Keratinocyte (primary cell): ENCODE data around the gene LAPTM5. TPM values are rescaled to one million over a fixed set of nuclear protein-coding genes. Genes with fewer than 3 reads are reported as not detected.

Source experiments
- DNase-seq: peaks from one replicate; pipeline ENCODE4 v3.0.0-alpha.2; 2011; ENCODE audit warnings: low read depth, missing footprints, low spot score
- FAIRE-seq: peaks from 2 replicates; lab custom pipeline; 2011; peaks lifted over from hg19 to GRCh38; lab: Jason Lieb, UNC
- H2AFZ ChIP-seq: 2 replicates; pipeline ENCODE4 v1.6.0; 2012; ENCODE audit warnings: low read length, control low read depth, inconsistent platforms; ENCODE audit not compliant: control insufficient read depth
- H3K27ac ChIP-seq: 2 replicates; pipeline ENCODE4 v1.5.1; 2011; ENCODE audit warnings: low read length; ENCODE audit not compliant: control insufficient read depth, insufficient read depth
- H3K27me3 ChIP-seq: 3 replicates; pipeline ENCODE4 v1.6.0; 2011; ENCODE audit warnings: low read length; ENCODE audit not compliant: control insufficient read depth, insufficient read depth; ENCODE audit errors: extremely low read depth
- H3K36me3 ChIP-seq, 2 experiments: 2 replicates in 1 of 2; 3 replicates in 1 of 2; pipeline ENCODE4 v1.5.1; 2011; ENCODE audit warnings: low read length in 2 of 2, mild to moderate bottlenecking in 1 of 2; ENCODE audit not compliant: control insufficient read depth in 2 of 2, insufficient read depth in 2 of 2; ENCODE audit errors: extremely low read depth in 1 of 2
- H3K4me1 ChIP-seq: 3 replicates; pipeline ENCODE4 v1.5.1; 2011; ENCODE audit warnings: low read length; ENCODE audit not compliant: control insufficient read depth, insufficient read depth; ENCODE audit errors: extremely low read depth
- H3K4me2 ChIP-seq: 3 replicates; pipeline ENCODE4 v1.6.0; 2011; ENCODE audit warnings: low read depth, low read length; ENCODE audit not compliant: control insufficient read depth, insufficient read depth; ENCODE audit errors: extremely low read depth
- H3K4me3 ChIP-seq, 3 experiments: fragments of 200-600 bp in 1 of 3; sonication (generic) in 1 of 3; 2 replicates in 2 of 3; 3 replicates in 1 of 3; pipeline ENCODE4 v1.5.1; 2011 to 2016; ENCODE audit warnings: low read length in 3 of 3, mild to moderate bottlenecking in 3 of 3, control low read depth in 2 of 3, inconsistent platforms in 1 of 3, low read depth in 1 of 3, mixed read lengths in 1 of 3, mixed run types in 1 of 3, moderate library complexity in 1 of 3; ENCODE audit not compliant: control insufficient read depth in 2 of 3, insufficient read depth in 2 of 3; ENCODE audit errors: extremely low read depth in 1 of 3
- H3K79me2 ChIP-seq: 2 replicates; pipeline ENCODE4 v1.6.0; 2012; ENCODE audit warnings: low read length; ENCODE audit not compliant: control insufficient read depth, insufficient read depth
- H3K9ac ChIP-seq: 3 replicates; pipeline ENCODE4 v1.6.0; 2011; ENCODE audit warnings: low read length; ENCODE audit not compliant: control insufficient read depth, insufficient read depth; ENCODE audit errors: extremely low read depth
- H3K9me1 ChIP-seq: 3 replicates; pipeline ENCODE4 v1.6.0; 2011; ENCODE audit warnings: low read length; ENCODE audit not compliant: control insufficient read depth, insufficient read depth; ENCODE audit errors: extremely low read depth
- H3K9me3 ChIP-seq: 2 replicates; pipeline ENCODE4 v1.5.1; 2012; ENCODE audit warnings: low read depth, low read length; ENCODE audit not compliant: control insufficient read depth
- H4K20me1 ChIP-seq: 3 replicates; pipeline ENCODE4 v1.6.0; 2011; ENCODE audit warnings: low read length; ENCODE audit not compliant: control insufficient read depth, insufficient read depth; ENCODE audit errors: extremely low read depth
- CTCF ChIP-seq, 3 experiments: IDR thresholded peaks in 1 of 3; conservative IDR thresholded peaks in 1 of 3; optimal IDR thresholded peaks in 1 of 3; 2 replicates in 2 of 3; 3 replicates in 1 of 3; pipeline versions ENCODE3 to v1.5.1; 2011; ENCODE audit warnings: low read length in 3 of 3, mild to moderate bottlenecking in 3 of 3, moderate library complexity in 2 of 3, control low read depth in 1 of 3, inconsistent platforms in 1 of 3; ENCODE audit not compliant: insufficient read depth in 2 of 3; ENCODE audit errors: extremely low read depth in 1 of 3
- EZH2 ChIP-seq: IDR thresholded peaks from one replicate; pipeline ENCODE4 v1.6.1; 2012; ENCODE audit warnings: inconsistent platforms, mild to moderate bottlenecking, low read length, moderate library complexity
- dilution Hi-C: fragments of 300-500 bp; cut with MboI; formaldehyde crosslinking; loops from one replicate; pipeline ENCODE4 v1.7.0; 2020; ENCODE audit warnings: low sequenced_read_pairs; ENCODE audit not compliant: extremely low pct_ligation_motif_present
- polyA plus RNA-seq, 5 experiments: library from polyadenylated mRNA; depleted of rRNA in 3 of 5; stranded (reverse) in 3 of 5; stranded (forward) in 1 of 5; unstranded in 1 of 5; fragments of >200 nt; gene quantifications; 1 replicate in 1 of 5; 2 replicates in 3 of 5; 3 replicates in 1 of 5; pipeline versions ENCODE4 v1.2.1 to v1.2.3, GENCODE V29; 2011 to 2012; ENCODE audit warnings: missing spikeins in 2 of 5, low read depth in 1 of 5, low replicate concordance in 1 of 5

LAPTM5 gene
- polyA plus RNA-seq, 1 donor (not counting 4 experiments of a cell fraction or from before 2014, with no cell fraction given): 0.18 TPM

- dilution Hi-C loops: no loop called here
These were observed 69.7 kb downstream of the LAPTM5 start for GRCh38 chr1:30687886-30688285.

GRCh38 chr1:30686236-30686935 lies 71.2 kb downstream of the LAPTM5 start:
- TF ChIP-seq CTCF (optimal IDR thresholded peaks at IDR 0.05 in 1 of 3, IDR thresholded peaks at IDR 0.05 in 1 of 3, conservative IDR thresholded peaks at IDR 0.05 in 1 of 3; ENCODE audit: extremely low read depth in 1 of 3, insufficient read depth in 2 of 3, low read length in 3 of 3) (no peak), EZH2 (no peak)
- Histone ChIP-seq H3K36me3 (no peaks in the 10 kb centered on the region), H3K4me3 (no peak overlapping the region), H3K4me2 (no peak overlapping the region), H2AFZ (no peak overlapping the region), H3K27ac (no peak overlapping the region), H3K79me2 (no peaks in the 10 kb centered on the region), H3K9ac (no peak overlapping the region), H3K4me1 (peaks cover 20% of the 10 kb centered on the region), H3K27me3 (peaks cover 7% of the 10 kb centered on the region), H3K9me3 (no peaks in the 10 kb centered on the region), H4K20me1 (no peaks in the 10 kb centered on the region), H3K9me1 (no peaks in the 10 kb centered on the region)
- no peak for DNase-seq
- dilution Hi-C loops: no loop called here
- FAIRE-seq: no peak

More at GRCh38 chr1:30687886-30688285, 69.7 kb downstream of the LAPTM5 start:
- Histone ChIP-seq H3K4me1 (peaks cover 21% of the 10 kb centered on the region), H3K9me1 (no peaks in the 10 kb centered on the region), H3K36me3 (no peaks in the 10 kb centered on the region), H3K9ac (no peak overlapping the region), H3K27me3 (peaks cover 7% of the 10 kb centered on the region), H3K9me3 (no peaks in the 10 kb centered on the region), H3K4me2 (no peak overlapping the region), H3K27ac (no peak overlapping the region), H2AFZ (no peak overlapping the region), H4K20me1 (no peaks in the 10 kb centered on the region), H3K4me3 (no peak overlapping the region), H3K79me2 (no peaks in the 10 kb centered on the region)
- TF ChIP-seq CTCF (optimal IDR thresholded peaks at IDR 0.05 in 1 of 3, IDR thresholded peaks at IDR 0.05 in 1 of 3, conservative IDR thresholded peaks at IDR 0.05 in 1 of 3; ENCODE audit: extremely low read depth in 1 of 3, insufficient read depth in 2 of 3, low read length in 3 of 3) (no peak), EZH2 (no peak)
- FAIRE-seq (no peak), DNase-seq (no peak)
